ENCODE results near the gene ARHGEF17. TPM values are rescaled to one million over a fixed set of nuclear protein-coding genes. Genes with fewer than 3 reads are reported as not detected.
A peak's percentile ranks its signal among the peaks of the same experiment; 100 is the strongest.

The ARHGEF17 gene
- total and polyA plus RNA-seq, 4 experiments from 2014 or later: 0.23 TPM; not detected in 3

- intact Hi-C loops (cut with micrococcal nuclease): no loop called here
- Histone ChIP-seq H3K36me3 (ENCODE audit: insufficient read depth, low read length) (no peaks in the 10 kb centered on the region), H3K9me3 (ENCODE audit: control insufficient read depth in 1 of 2, low read length in 2 of 2) (no peaks in the 10 kb centered on the region), H3K27me3 (ENCODE audit: insufficient read depth, low read length) (no peaks in the 10 kb centered on the region), H3K4me3 (ENCODE audit: low read length in 2 of 2) (no peak overlapping the region), H3K27ac (ENCODE audit: low read depth, low read length) (no peak overlapping the region), H3K4me1 (ENCODE audit: insufficient read depth, low read length) (peaks cover 35% of the 10 kb centered on the region)
- Mint-ChIP-seq H3K4me3 (peak overlapping the region in 4 of 8 donors; percentile 22 to 59 (median 39)), H3K4me1 (peaks cover 12 to 42% (median 21%) of the 10 kb centered on the region in 4 donors), H3K9me3 (peaks cover 0 to 3% (median 0%) of the 10 kb centered on the region in 8 donors), H3K36me3 (no peaks in the 10 kb centered on the region), H3K27me3 (no peaks in the 10 kb centered on the region), H3K27ac (peak overlapping the region; percentile 81 to 97 (median 96))
- ChIA-PET CTCF (ENCODE audit: partially characterized antibody) (interaction anchor here (1.0 to 10.5 kb wide), 3 partner anchors 10 to 61 kb away, joined by 3 to 125 read pairs (median 4); no protein-coding TSS in a partner anchor), POLR2A (ENCODE audit: partially characterized antibody) (interaction anchor here (1.9 to 2.4 kb wide), 2 partner anchors 16 to 17 kb away, joined by 6 to 9 read pairs; no protein-coding TSS in a partner anchor)
- peak in 1 of 5 donors; percentile 39 for DNase-seq
Measured at GRCh38 chr11:73367482-73368024, 59.5 kb downstream of the ARHGEF17 start.

DNA sequence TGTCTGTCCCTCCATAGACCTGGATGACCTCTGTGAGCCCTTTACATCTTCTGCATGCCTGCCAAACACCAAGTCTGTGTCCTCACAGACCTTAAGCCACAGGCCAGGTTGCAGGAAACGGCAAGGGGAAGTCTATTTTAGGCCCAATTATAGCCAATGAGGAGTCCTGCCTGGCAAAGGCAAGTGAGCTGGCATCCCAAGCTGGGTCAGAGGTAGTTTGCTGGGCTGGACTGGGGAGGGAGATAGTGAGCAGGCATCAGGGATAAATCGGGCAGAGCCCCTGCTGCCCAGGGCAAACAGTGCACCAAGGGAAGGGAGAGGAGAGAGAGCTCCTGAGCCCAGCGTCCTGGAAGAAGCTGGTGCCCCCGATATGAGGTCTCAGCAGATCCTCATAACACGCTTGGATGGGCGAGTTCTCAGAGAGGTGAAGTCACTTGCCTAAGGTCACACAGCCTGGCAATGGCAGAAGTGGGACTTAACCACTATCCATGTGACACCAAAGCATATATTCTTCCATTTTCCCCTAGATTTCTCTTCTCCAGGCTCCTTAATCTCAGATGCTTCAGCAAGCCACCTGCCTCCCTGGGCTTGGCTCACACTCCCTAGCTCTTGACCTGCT is 64.4 kb downstream of the ARHGEF17 start:
- Mint-ChIP-seq H3K4me3 (peak overlapping the region in 1 of 8 donors; percentile 35), H3K4me1 (peaks cover 9 to 25% (median 18%) of the 10 kb centered on the region in 4 donors)

DNA sequence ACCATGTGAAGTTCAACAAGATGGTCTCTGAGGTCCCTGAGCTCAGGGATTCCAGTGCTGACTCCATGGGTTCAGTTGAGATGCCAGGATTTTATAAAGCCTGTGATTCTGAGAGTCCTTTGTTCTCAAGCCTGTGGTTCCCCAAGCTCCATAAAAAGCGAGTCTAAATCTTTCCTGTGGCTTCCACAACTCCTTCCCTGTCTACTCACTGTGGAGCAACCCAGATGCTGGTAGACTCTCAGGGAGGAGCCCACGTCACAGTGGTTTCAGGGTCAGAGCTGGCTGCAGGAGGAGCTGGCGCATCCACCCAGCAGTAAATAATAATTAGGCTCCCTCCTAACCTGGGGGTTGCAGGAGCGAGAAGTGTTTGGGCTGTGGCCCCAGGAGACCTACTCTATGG is 66.1 kb downstream of the ARHGEF17 start:
- H3K27ac Mint-ChIP-seq: peak overlapping the region in 3 of 7 donors; percentile 15 to 88 (median 35)

More for the DNA sequence above, 64.4 kb downstream of the ARHGEF17 start:
- H3K27ac Mint-ChIP-seq: peak overlapping the region in 1 of 7 donors; percentile 13
- Histone ChIP-seq H3K27me3 (ENCODE audit: insufficient read depth, low read length) (no peaks in the 10 kb centered on the region), H3K27ac (ENCODE audit: low read depth, low read length) (no peak overlapping the region), H3K36me3 (ENCODE audit: insufficient read depth, low read length) (no peaks in the 10 kb centered on the region), H3K4me1 (ENCODE audit: insufficient read depth, low read length) (peaks cover 23% of the 10 kb centered on the region), H3K9me3 (ENCODE audit: control insufficient read depth in 1 of 2, low read length in 2 of 2) (no peaks in the 10 kb centered on the region), H3K4me3 (ENCODE audit: low read length in 2 of 2) (no peak overlapping the region)
- intact Hi-C loops (cut with micrococcal nuclease): no loop called here
- no peaks in the 10 kb centered on the region for H3K9me3 Mint-ChIP-seq
- POLR2A ChIA-PET (ENCODE audit: partially characterized antibody): no interaction called here
- CTCF ChIA-PET (ENCODE audit: partially characterized antibody): interaction anchor here (6.3 kb wide), 1 partner anchor 21 kb away, joined by 43 read pairs; no protein-coding TSS in a partner anchor
- peaks cover 0 to 5% of the 10 kb centered on the region in 2 donors for H3K36me3 Mint-ChIP-seq
- H3K27me3 Mint-ChIP-seq: no peaks in the 10 kb centered on the region
- no peak for DNase-seq

GRCh38 chr11:73375830-73376159 is 67.7 kb downstream of the ARHGEF17 start:
- Histone ChIP-seq H3K27ac (ENCODE audit: low read depth, low read length) (peak overlapping the region; percentile 89), H3K36me3 (ENCODE audit: insufficient read depth, low read length) (no peaks in the 10 kb centered on the region), H3K4me3 (ENCODE audit: low read length in 2 of 2) (peak overlapping the region in 1 of 2 donors; percentile 86), H3K27me3 (ENCODE audit: insufficient read depth, low read length) (no peaks in the 10 kb centered on the region), H3K4me1 (ENCODE audit: insufficient read depth, low read length) (peaks cover 46% of the 10 kb centered on the region), H3K9me3 (ENCODE audit: control insufficient read depth in 1 of 2, low read length in 2 of 2) (no peaks in the 10 kb centered on the region)
- ChIA-PET CTCF (ENCODE audit: partially characterized antibody) (interaction anchor here (1.0 to 2.4 kb wide), 2 partner anchors 9 to 10 kb away, joined by 3 to 10 read pairs; no protein-coding TSS in a partner anchor), POLR2A (ENCODE audit: partially characterized antibody) (interaction anchor here (0.7 to 3.9 kb wide), 2 partner anchors 10 to 12 kb away, joined by 4 to 31 read pairs; no protein-coding TSS in a partner anchor)
- intact Hi-C loops (cut with micrococcal nuclease): loop anchor here (1.0 to 2.0 kb wide), 5 partner anchors 9 to 223 kb away; partner anchors contain the start of gene FAM168A
- no peaks in the 10 kb centered on the region for H3K27me3 Mint-ChIP-seq
- DNase-seq: no peak
- peaks cover 20 to 49% (median 33%) of the 10 kb centered on the region in 4 donors for H3K4me1 Mint-ChIP-seq
- H3K36me3 Mint-ChIP-seq: peaks cover 0 to 7% of the 10 kb centered on the region in 2 donors
- peak overlapping the region; percentile 88 to 94 (median 93) for H3K27ac Mint-ChIP-seq
- H3K9me3 Mint-ChIP-seq: no peaks in the 10 kb centered on the region
- H3K4me3 Mint-ChIP-seq: peak overlapping the region; percentile 69 to 94 (median 85)

More for the DNA sequence above, 66.1 kb downstream of the ARHGEF17 start:
- Histone ChIP-seq H3K4me1 (ENCODE audit: insufficient read depth, low read length) (peaks cover 29% of the 10 kb centered on the region), H3K27ac (ENCODE audit: low read depth, low read length) (no peak overlapping the region), H3K36me3 (ENCODE audit: insufficient read depth, low read length) (no peaks in the 10 kb centered on the region), H3K9me3 (ENCODE audit: control insufficient read depth in 1 of 2, low read length in 2 of 2) (no peaks in the 10 kb centered on the region), H3K27me3 (ENCODE audit: insufficient read depth, low read length) (no peaks in the 10 kb centered on the region), H3K4me3 (ENCODE audit: low read length in 2 of 2) (no peak overlapping the region)
- intact Hi-C loops (cut with micrococcal nuclease): no loop called here
- Mint-ChIP-seq H3K4me1 (peaks cover 18 to 33% (median 25%) of the 10 kb centered on the region in 4 donors), H3K36me3 (peaks cover 0 to 5% of the 10 kb centered on the region in 2 donors), H3K27me3 (no peaks in the 10 kb centered on the region), H3K4me3 (no peak overlapping the region), H3K9me3 (no peaks in the 10 kb centered on the region)
- DNase-seq: peak in 1 of 5 donors; percentile 5
- ChIA-PET POLR2A (ENCODE audit: partially characterized antibody) (interaction anchor here (0.5 to 3.9 kb wide), 2 partner anchors 9 to 554 kb away, joined by 3 to 31 read pairs; no protein-coding TSS in a partner anchor), CTCF (ENCODE audit: partially characterized antibody) (interaction anchor here (0.7 to 6.3 kb wide), 6 partner anchors 8 to 23 kb away, joined by 3 to 43 read pairs (median 5); no protein-coding TSS in a partner anchor)

DNA sequence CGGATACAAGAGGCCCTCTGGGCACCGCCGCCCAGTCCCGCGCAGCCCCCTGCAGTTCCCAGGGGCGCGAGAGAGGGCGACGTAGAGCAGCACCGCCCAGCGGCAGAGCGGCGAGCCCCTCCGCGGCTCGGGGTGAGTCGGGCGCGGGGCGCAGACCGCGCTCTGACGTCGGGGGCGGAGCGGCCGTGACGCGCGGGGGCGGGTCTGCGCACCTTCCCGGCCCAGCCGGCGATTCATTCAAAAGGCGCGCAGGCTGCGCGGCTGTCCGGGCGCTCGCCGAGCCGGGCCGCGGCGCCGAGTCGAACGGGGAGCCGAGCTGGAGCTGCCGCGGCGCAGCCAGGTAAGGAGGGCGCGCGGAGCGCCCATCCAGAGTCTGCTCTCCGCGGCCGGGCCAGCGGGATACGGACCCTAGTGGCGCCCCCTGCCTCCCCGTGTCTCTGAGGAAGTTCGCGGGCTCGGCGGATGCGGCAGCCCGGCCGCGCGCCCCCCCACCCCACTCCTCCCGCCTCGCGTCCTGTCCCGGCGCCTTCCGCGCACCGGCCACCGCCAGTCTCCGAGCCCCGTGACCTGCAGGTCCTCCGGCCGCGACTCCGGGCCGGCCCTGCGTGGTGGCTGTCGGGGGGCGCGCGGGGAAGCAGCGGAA is 68.2 kb downstream of the ARHGEF17 start, which contains the start of gene RELT:
Gene RELT, plus strand, starts transcription at position 240 of the 643 bp plus-strand sequence. CDS start 12,738 bp downstream, outside the sequence.
- DNase-seq: peak; percentile 87 to 97 (median 94)
- Histone ChIP-seq H3K4me3 (ENCODE audit: low read length in 2 of 2) (peak within 1 kb of the TSS; percentile 49 to 86), H3K27ac (ENCODE audit: low read depth, low read length) (peak within 1 kb of the TSS; percentile 89), H3K4me1 (ENCODE audit: insufficient read depth, low read length) (peaks cover 51% of the 10 kb centered on the region), H3K36me3 (ENCODE audit: insufficient read depth, low read length) (no peaks in the 10 kb centered on the region), H3K27me3 (ENCODE audit: insufficient read depth, low read length) (no peaks in the 10 kb centered on the region), H3K9me3 (ENCODE audit: control insufficient read depth in 1 of 2, low read length in 2 of 2) (no peaks in the 10 kb centered on the region)
- Mint-ChIP-seq H3K27me3 (no peaks in the 10 kb centered on the region), H3K36me3 (peaks cover 0 to 7% of the 10 kb centered on the region in 2 donors), H3K4me3 (peak within 1 kb of the TSS; percentile 87 to 98 (median 96)), H3K4me1 (peaks cover 20 to 53% (median 37%) of the 10 kb centered on the region in 4 donors), H3K9me3 (no peaks in the 10 kb centered on the region), H3K27ac (peak within 1 kb of the TSS; percentile 89 to 100 (median 99))
- ChIA-PET POLR2A (ENCODE audit: partially characterized antibody) (interaction anchor here (0.7 to 3.9 kb wide), 4 partner anchors 11 to 25 kb away, joined by 3 to 31 read pairs (median 6); no protein-coding TSS in a partner anchor), CTCF (ENCODE audit: partially characterized antibody) (interaction anchor here (1.0 to 1.6 kb wide), 3 partner anchors 9 to 25 kb away, joined by 3 to 16 read pairs (median 3); no protein-coding TSS in a partner anchor)
- intact Hi-C loops (cut with micrococcal nuclease): loop anchor here (1.0 to 2.0 kb wide), 5 partner anchors 10 to 222 kb away; partner anchors contain the start of gene FAM168A

DNA sequence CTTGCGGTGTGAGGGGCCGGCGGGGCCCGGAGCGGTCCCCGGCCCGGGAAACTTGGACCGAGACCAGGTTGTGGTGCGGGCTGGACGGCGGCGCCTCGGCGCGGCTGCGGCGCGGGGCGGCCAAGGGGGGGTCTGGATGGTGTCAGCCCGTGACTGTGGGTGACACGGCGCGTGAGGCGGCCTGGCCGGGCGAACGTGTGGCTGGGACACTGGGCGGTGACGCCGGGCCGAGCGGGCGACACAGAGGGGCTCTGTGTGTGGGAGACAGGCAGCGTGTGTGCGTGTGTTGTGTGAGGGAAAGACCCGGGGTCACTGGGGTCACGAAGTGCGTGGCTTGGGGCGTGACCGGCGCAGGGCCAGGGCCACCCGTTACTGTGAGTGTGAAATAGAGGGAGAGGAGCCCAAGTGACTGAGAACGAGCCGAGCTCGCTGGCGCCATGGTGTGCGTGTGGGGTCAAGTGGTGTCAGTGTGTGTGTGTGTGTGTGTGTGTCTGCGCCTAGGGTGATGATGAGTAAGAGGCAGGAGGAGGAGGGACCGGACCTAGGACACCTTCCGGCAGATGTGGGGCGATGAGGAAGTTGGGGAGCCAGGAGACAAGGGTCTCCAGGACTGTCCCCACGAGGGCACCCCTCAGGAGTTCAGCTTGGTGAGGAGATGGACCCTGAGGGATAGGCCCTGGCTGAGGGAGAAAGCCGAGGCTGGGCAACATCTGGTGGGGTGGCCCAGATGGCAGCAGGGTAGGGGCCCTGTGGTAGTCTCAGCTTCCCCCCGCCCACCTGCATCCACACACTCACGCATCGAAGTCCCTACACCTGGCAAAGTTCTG is 68.9 kb downstream of the ARHGEF17 start:
- peak overlapping the region; percentile 89 for H3K27ac ChIP-seq (ENCODE audit: low read depth, low read length)
- intact Hi-C loops (cut with micrococcal nuclease): loop anchor here (1.0 to 2.0 kb wide), 5 partner anchors 11 to 221 kb away; partner anchors contain the start of gene FAM168A
- H3K4me3 ChIP-seq (ENCODE audit: low read length in 2 of 2): peak overlapping the region; percentile 49 to 86
- H3K9me3 ChIP-seq (ENCODE audit: control insufficient read depth in 1 of 2, low read length in 2 of 2): no peaks in the 10 kb centered on the region
- Mint-ChIP-seq H3K27ac (peak overlapping the region; percentile 89 to 100 (median 99)), H3K27me3 (no peaks in the 10 kb centered on the region), H3K4me1 (peaks cover 20 to 57% (median 38%) of the 10 kb centered on the region in 4 donors), H3K9me3 (no peaks in the 10 kb centered on the region), H3K4me3 (peak overlapping the region; percentile 87 to 98 (median 96)), H3K36me3 (peaks cover 0 to 7% of the 10 kb centered on the region in 2 donors)
- H3K27me3 ChIP-seq (ENCODE audit: insufficient read depth, low read length): no peaks in the 10 kb centered on the region
- CTCF ChIA-PET (ENCODE audit: partially characterized antibody): interaction anchor here (1.0 to 1.6 kb wide), 4 partner anchors 8 to 25 kb away, joined by 3 to 16 read pairs (median 3); no protein-coding TSS in a partner anchor
- DNase-seq: peak; percentile 68 to 84 (median 73)
- H3K4me1 ChIP-seq (ENCODE audit: insufficient read depth, low read length): peaks cover 56% of the 10 kb centered on the region
- no peaks in the 10 kb centered on the region for H3K36me3 ChIP-seq (ENCODE audit: insufficient read depth, low read length)
- POLR2A ChIA-PET (ENCODE audit: partially characterized antibody): interaction anchor here (0.6 to 3.9 kb wide), 5 partner anchors 9 to 26 kb away, joined by 3 to 31 read pairs (median 3); no protein-coding TSS in a partner anchor
